ENCODE measurements around the gene ICAM4. TPM values are rescaled to one million over a fixed set of nuclear protein-coding genes. Genes with fewer than 3 reads are reported as not detected.

Gene ICAM4
- total and polyA plus RNA-seq, 9 of the 15 experiments (the other 6 are each of a cell fraction or from before 2014, with no cell fraction given) = 14.1 to 86.1 (median 29.6) TPM

- TF ChIP-seq RBM15 (IDR thresholded peaks at IDR 0.05; ENCODE audit: insufficient read depth, low read length) = no peak
- TF ChIP-seq ZNF134 (CRISPR knock-in tag; conservative IDR thresholded peaks at IDR 0.05) = no peak
- no peak for TF ChIP-seq ZNF696 (CRISPR knock-in tag; conservative IDR thresholded peaks at IDR 0.05)
- no peak for TF ChIP-seq HMBOX1 (IDR thresholded peaks at IDR 0.05)
- no peak for TF ChIP-seq FOXP1 (CRISPR knock-in tag; IDR thresholded peaks at IDR 0.05)
Measured at GRCh38 chr19:10262771-10263170, 24.0 kb upstream of the ICAM4 start (continued).

- ChIA-PET CTCF (ENCODE audit: low intra/inter-chr PET ratio) (interaction anchor here (0.7 kb wide), 1 partner anchor 123 kb away, joined by 3 read pairs; no protein-coding TSS in a partner anchor), POLR2A (interaction anchor here (0.7 to 1.1 kb wide), 2 partner anchors 122 to 1114 kb away, joined by 3 to 4 read pairs; no protein-coding TSS in a partner anchor)
- H3K4me2 ChIP-seq (ENCODE audit: insufficient read depth, low read length) = no peak overlapping the region
- H3K9me1 ChIP-seq (ENCODE audit: control insufficient read depth, insufficient read depth, low read length) = no peaks in the 10 kb centered on the region
- no peaks in the 10 kb centered on the region for H3K27me3 ChIP-seq (ENCODE audit: control insufficient read depth in 2 of 2, insufficient read depth in 2 of 2, low read length in 2 of 2)
- no peaks in the 10 kb centered on the region for H3K9me3 ChIP-seq (replicated peaks; ENCODE audit: control insufficient read depth, insufficient read depth, low read depth, low read length)
- BruUV-seq (replicated peaks) = no TSS peak
- H3K79me2 ChIP-seq (ENCODE audit: control insufficient read depth, insufficient read depth, low read length) = peaks cover 19% of the 10 kb centered on the region
- H4K20me1 ChIP-seq (replicated peaks; ENCODE audit: control insufficient read depth, insufficient read depth, low read length) = no peaks in the 10 kb centered on the region
- no peak overlapping the region for H3K27ac ChIP-seq (ENCODE audit: extremely low read depth, low read depth, low read length)
- in situ Hi-C loops (cut with MboI) (no loop called here), intact Hi-C loops (cut with micrococcal nuclease) (no loop called here)
- peaks cover 12 to 29% of the 10 kb centered on the region in 2 experiments; a peak in 4 of 5 replicates for H3K4me1 ChIP-seq (replicated peaks in 1 of 2; ENCODE audit: control insufficient read depth in 2 of 2, insufficient read depth in 2 of 2, low read length in 2 of 2)
- 40% methylated on average over 7 of the region's 7 CpGs for WGBS (ENCODE audit: insufficient coverage, low coverage, missing lambda C conversion rate)
- H3K4me3 ChIP-seq = no peak overlapping the region
- TF ChIP-seq MLX (CRISPR knock-in tag; conservative IDR thresholded peaks at IDR 0.05) (no peak), EP300 (IDR thresholded peaks at IDR 0.05; ENCODE audit: low read length) (no peak), ADNP (tag; IDR thresholded peaks at IDR 0.05) (peak; percentile 30; the same call in 1 of the 2 replicates), HDAC2 (IDR thresholded peaks at IDR 0.05) (no peak)
- H3K9ac ChIP-seq (ENCODE audit: insufficient read depth in 1 of 2, low read depth in 2 of 2, low read length in 2 of 2) = no peak overlapping the region
- no peaks in the 10 kb centered on the region for H3K36me3 ChIP-seq (ENCODE audit: control insufficient read depth, insufficient read depth, low read length)
- no peak overlapping the region for H2AFZ ChIP-seq (ENCODE audit: low read depth, low read length)
- DNase-seq (ENCODE audit: extremely low read depth in 1 of 4, low spot score in 3 of 4) (no peak), ATAC-seq (no peak), FAIRE-seq (no peak)
Measured at GRCh38 chr19:10266706-10267105, 20.0 kb upstream of the ICAM4 start.
